ENCODE measurements around the gene RSPH3.

The RSPH3 gene

GRCh38 chr6:159043947-159044346, 43.9 kb upstream of the RSPH3 start:
- TF ChIP-seq SIN3A (IDR thresholded peaks at IDR 0.05; ENCODE audit: borderline replicate concordance, insufficient read depth, low read length): no peak
- no peak for TF ChIP-seq FOXP2 (optimal IDR thresholded peaks at IDR 0.05; ENCODE audit: borderline replicate concordance, extremely low read depth, extremely low read length, insufficient read depth)
- TF ChIP-seq TAF1 (IDR thresholded peaks at IDR 0.05; ENCODE audit: borderline replicate concordance, insufficient read depth, low read length): no peak
- no peak for TF ChIP-seq REST (IDR thresholded peaks at IDR 0.05; ENCODE audit: insufficient read depth in 1 of 2, low read depth in 2 of 2, low read length in 2 of 2)
- no peak for TF ChIP-seq POLR2AphosphoS5 (IDR thresholded peaks at IDR 0.05; ENCODE audit: low read depth, low read length)

DNA sequence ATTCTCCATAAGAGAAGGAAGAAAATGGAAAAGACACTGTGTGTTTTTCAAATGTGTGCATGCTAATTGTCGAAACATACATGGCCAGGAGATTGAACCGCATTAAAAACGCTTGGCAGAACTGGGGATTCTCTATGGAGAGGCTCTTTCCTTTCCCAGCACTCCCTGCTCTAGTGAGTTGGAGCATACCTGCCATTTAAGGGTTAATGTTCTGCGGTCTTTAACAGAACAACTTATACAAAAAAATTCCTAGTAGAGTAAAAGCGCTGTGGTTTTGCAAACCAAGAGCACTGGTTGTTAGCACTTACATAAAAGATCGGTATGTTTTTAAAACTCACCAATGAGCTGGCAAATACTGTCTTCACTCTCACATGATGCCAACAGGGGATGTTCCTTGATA, 43.2 kb upstream of the RSPH3 start:
- no peak for TF ChIP-seq TAF1 (IDR thresholded peaks at IDR 0.05; ENCODE audit: borderline replicate concordance, insufficient read depth, low read length)
- TF ChIP-seq FOXP2 (optimal IDR thresholded peaks at IDR 0.05; ENCODE audit: borderline replicate concordance, extremely low read depth, extremely low read length, insufficient read depth): no peak
- TF ChIP-seq SIN3A (IDR thresholded peaks at IDR 0.05; ENCODE audit: borderline replicate concordance, insufficient read depth, low read length): no peak
- TF ChIP-seq REST (IDR thresholded peaks at IDR 0.05; ENCODE audit: insufficient read depth in 1 of 2, low read depth in 2 of 2, low read length in 2 of 2): no peak
- TF ChIP-seq POLR2AphosphoS5 (IDR thresholded peaks at IDR 0.05; ENCODE audit: low read depth, low read length): no peak

- TF ChIP-seq TAF1 (IDR thresholded peaks at IDR 0.05; ENCODE audit: borderline replicate concordance, insufficient read depth, low read length) (no peak), SIN3A (IDR thresholded peaks at IDR 0.05; ENCODE audit: borderline replicate concordance, insufficient read depth, low read length) (no peak), POLR2AphosphoS5 (IDR thresholded peaks at IDR 0.05; ENCODE audit: low read depth, low read length) (no peak), FOXP2 (optimal IDR thresholded peaks at IDR 0.05; ENCODE audit: borderline replicate concordance, extremely low read depth, extremely low read length, insufficient read depth) (no peak), REST (IDR thresholded peaks at IDR 0.05; ENCODE audit: insufficient read depth in 1 of 2, low read depth in 2 of 2, low read length in 2 of 2) (no peak)
Measured at GRCh38 chr6:159042826-159043181, 42.8 kb upstream of the RSPH3 start.

DNA sequence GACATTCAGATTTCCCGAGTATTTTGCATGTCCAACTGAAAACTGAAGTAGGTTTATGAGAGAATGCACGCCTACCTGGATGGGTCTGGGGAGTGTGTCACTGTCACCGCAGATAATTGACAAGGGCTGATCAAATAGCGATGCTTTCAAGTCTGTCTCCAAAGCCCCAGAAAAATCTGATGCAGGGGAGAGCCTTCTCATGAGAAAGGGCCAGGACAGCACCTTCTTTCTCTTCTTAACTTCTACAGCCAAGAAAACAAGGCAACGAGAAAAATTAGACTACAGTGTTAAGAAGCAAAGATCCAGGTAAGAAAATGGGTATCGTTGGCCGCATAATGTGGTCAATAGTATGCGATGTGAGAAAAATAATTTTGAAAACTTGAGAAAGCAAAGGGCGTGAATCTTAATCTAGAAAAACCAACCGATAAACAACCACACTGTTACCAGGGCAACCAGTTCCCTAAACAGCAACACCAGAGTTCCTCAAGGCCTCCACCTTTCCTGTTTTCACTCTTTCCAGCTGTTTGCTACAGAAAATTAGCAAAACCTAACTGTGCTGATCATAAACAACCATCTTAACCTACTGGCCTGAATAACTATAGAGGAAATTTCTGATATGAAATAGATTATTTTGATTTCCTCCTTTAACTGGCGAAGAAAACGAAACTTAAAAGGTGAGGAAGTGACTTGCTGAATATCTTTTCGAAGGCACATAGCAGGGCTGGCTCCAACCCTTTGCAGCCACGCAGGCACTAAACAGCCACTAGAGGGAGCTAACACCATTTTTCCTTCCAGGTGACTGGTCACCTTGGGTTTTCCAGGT, 42.2 kb upstream of the RSPH3 start:
- no peak for TF ChIP-seq POLR2AphosphoS5 (IDR thresholded peaks at IDR 0.05; ENCODE audit: low read depth, low read length)
- no peak for TF ChIP-seq FOXP2 (optimal IDR thresholded peaks at IDR 0.05; ENCODE audit: borderline replicate concordance, extremely low read depth, extremely low read length, insufficient read depth)
- TF ChIP-seq SIN3A (IDR thresholded peaks at IDR 0.05; ENCODE audit: borderline replicate concordance, insufficient read depth, low read length): no peak
- TF ChIP-seq TAF1 (IDR thresholded peaks at IDR 0.05; ENCODE audit: borderline replicate concordance, insufficient read depth, low read length): no peak
- TF ChIP-seq REST (IDR thresholded peaks at IDR 0.05; ENCODE audit: insufficient read depth in 1 of 2, low read depth in 2 of 2, low read length in 2 of 2): no peak

All from PFSK-1 (cell line).